HCT116 (cell line): ENCODE results near the gene GALK1. TPM values are rescaled to one million over a fixed set of nuclear protein-coding genes. Genes with fewer than 3 reads are reported as not detected.

Source experiments
- ATAC-seq: fragments of 200-7000 bp; cut with Tn5 transposase; 2 replicates; pipeline ENCODE4 v1.9.1; 2020; ENCODE audit warnings: mild to moderate bottlenecking, moderate library complexity
- BruUV-seq: library from RNA; stranded (reverse); fragments of 400-500 nt; replicated peaks from 2 replicates; lab custom pipeline; 2021; lab: Mats Ljungman, UMichigan
- CTCF ChIA-PET: fragments of 300-600 bp; sonication (Branson Sonifier 250); formaldehyde crosslinking; loops from one replicate; lab custom pipeline; 2021; ENCODE audit warnings: antibody characterized with exemption; lab: Charles Lee
- POLR2A ChIA-PET: fragments of 300-600, 350-600 bp; sonication (Branson Sonifier 250); formaldehyde crosslinking; loops from one replicate; lab custom pipeline; 2021; ENCODE audit warnings: antibody characterized with exemption; lab: Charles Lee
- RAD21 ChIA-PET, 2 experiments: fragments of 300-600 bp; sonication (Branson Sonifier 250); formaldehyde crosslinking; loops; one replicate each; lab custom pipeline; 2023; ENCODE audit warnings: low total read pairs in 2 of 2; ENCODE audit not compliant: uncharacterized antibody in 2 of 2, unreplicated experiment in 2 of 2, low non-redundant PET in 1 of 2; lab: Charles Lee
- DNase-seq: peaks from one replicate; pipeline ENCODE4 v3.0.0-alpha.2; 2010; ENCODE audit warnings: low read depth, low spot score
- H2AFZ ChIP-seq: fragments of 200-600 bp; shearing (Covaris generic), sonication (generic); 2 replicates; pipeline ENCODE4 v1.6.1; 2017; ENCODE audit warnings: low read depth, mixed run types, mixed read lengths, antibody characterized with exemption, low read length; ENCODE audit not compliant: poor library complexity, severe bottlenecking
- H3K27ac ChIP-seq: 2 replicates; pipeline ENCODE4 v1.5.1; 2012; ENCODE audit warnings: low read depth, low read length
- H3K27me3 ChIP-seq: fragments of 200-600 bp; sonication (generic); 2 replicates; pipeline ENCODE4 v1.6.1; 2016; ENCODE audit warnings: mixed run types, low read length, mixed read lengths; ENCODE audit not compliant: insufficient read depth
- H3K36me3 ChIP-seq, 2 experiments: fragments of 200-500 bp in 1 of 2; fragments of 200-600 bp in 1 of 2; sonication (Bioruptor generic) in 1 of 2; sonication (generic) in 1 of 2; 2 replicates each; pipeline versions ENCODE4 v1.5.1 to v1.6.1; 2014 to 2016; ENCODE audit warnings: low read length in 2 of 2, inconsistent platforms in 1 of 2, mixed read lengths in 1 of 2, mixed run types in 1 of 2; ENCODE audit not compliant: insufficient read depth in 2 of 2, control insufficient read depth in 1 of 2
- H3K4me1 ChIP-seq, 2 experiments: fragments of 200-600 bp in 1 of 2; sonication (generic) in 1 of 2; 2 replicates each; pipeline versions ENCODE4 v1.5.1 to v1.6.1; 2012 to 2017; ENCODE audit warnings: low read length in 2 of 2, inconsistent platforms in 1 of 2, mild to moderate bottlenecking in 1 of 2, mixed read lengths in 1 of 2, mixed run types in 1 of 2, moderate library complexity in 1 of 2; ENCODE audit not compliant: insufficient read depth in 2 of 2, control insufficient read depth in 1 of 2
- H3K4me2 ChIP-seq: fragments of 200-600 bp; sonication (generic); 2 replicates; pipeline ENCODE4 v1.6.1; 2017; ENCODE audit warnings: mixed run types, low read length, mixed read lengths
- H3K4me3 ChIP-seq, 2 experiments: fragments of 200-600 bp in 1 of 2; sonication (generic) in 1 of 2; replicated peaks in 1 of 2; 2 replicates each; pipeline ENCODE4 v1.5.1; 2011 to 2016; ENCODE audit warnings: low read length in 2 of 2, control low read depth in 1 of 2, low read depth in 1 of 2, mild to moderate bottlenecking in 1 of 2, mixed read lengths in 1 of 2, mixed run types in 1 of 2
- H3K79me2 ChIP-seq: fragments of 200-600 bp; sonication (generic); 2 replicates; pipeline ENCODE4 v1.6.1; 2017; ENCODE audit warnings: mild to moderate bottlenecking, mixed run types, low read length, moderate library complexity, mixed read lengths; ENCODE audit not compliant: insufficient read depth
- H3K9ac ChIP-seq: fragments of 200-600 bp; sonication (generic); 2 replicates; pipeline ENCODE4 v1.6.1; 2016; ENCODE audit warnings: low read length, mixed read lengths
- H3K9me2 ChIP-seq: fragments of 200-600 bp; sonication (generic), shearing (Covaris generic); 2 replicates; pipeline ENCODE4 v1.6.1; 2017; ENCODE audit warnings: mixed run types, mild to moderate bottlenecking, moderate library complexity; ENCODE audit not compliant: insufficient read depth
- H3K9me3 ChIP-seq, 2 experiments: fragments of 200-500 bp in 1 of 2; fragments of 200-600 bp in 1 of 2; sonication (Bioruptor generic) in 1 of 2; sonication (generic) in 1 of 2; 2 replicates each; pipeline ENCODE4 v1.6.1; 2014 to 2017; ENCODE audit warnings: low read length in 2 of 2, mixed read lengths in 2 of 2, inconsistent platforms in 1 of 2, low read depth in 1 of 2, mild to moderate bottlenecking in 1 of 2, mixed run types in 1 of 2, moderate library complexity in 1 of 2; ENCODE audit not compliant: control insufficient read depth in 1 of 2, insufficient read depth in 1 of 2
- H4K20me1 ChIP-seq: fragments of 200-600 bp; sonication (generic), shearing (Covaris generic); 2 replicates; pipeline ENCODE4 v1.6.1; 2017; ENCODE audit warnings: mixed run types, mild to moderate bottlenecking, moderate library complexity; ENCODE audit not compliant: insufficient read depth
- EGR1 ChIP-seq: IDR thresholded peaks from 2 replicates; pipeline ENCODE4 v1.6.1; 2012; ENCODE audit warnings: low read depth
- ELF1 ChIP-seq: IDR thresholded peaks from 2 replicates; pipeline ENCODE4 v1.6.1; 2012; ENCODE audit warnings: low read depth, borderline replicate concordance
- JUND ChIP-seq: IDR thresholded peaks from 2 replicates; pipeline ENCODE4 v1.6.1; 2012
- MAX ChIP-seq: IDR thresholded peaks from 2 replicates; pipeline ENCODE4 v1.6.1; 2012
- POLR2A ChIP-seq: IDR thresholded peaks from 2 replicates; pipeline ENCODE4 v1.7.0; 2011; ENCODE audit warnings: borderline replicate concordance; ENCODE audit not compliant: insufficient read depth, insufficient read length; ENCODE audit errors: extremely low read depth
- POLR2AphosphoS5 ChIP-seq: IDR thresholded peaks from 2 replicates; pipeline ENCODE4 v1.6.1; 2011; ENCODE audit warnings: mild to moderate bottlenecking, low read depth, low read length, moderate library complexity
- SIN3A ChIP-seq: IDR thresholded peaks from 2 replicates; pipeline ENCODE4 v1.6.1; 2012; ENCODE audit warnings: low read depth
- ZFX ChIP-seq: fragments of 450-650 bp; IDR thresholded peaks from 2 replicates; pipeline ENCODE4 v1.6.1; 2017
- intact Hi-C: fragments of 100-400 bp; cut with micrococcal nuclease; formaldehyde crosslinking; loops from 2 replicates; pipeline ENCODE4 v1.10.0; 2022
- total RNA-seq: library from RNA; stranded (reverse); gene quantifications from one replicate; pipeline ENCODE4 v1.2.1, GENCODE V29; 2021; ENCODE audit not compliant: unreplicated experiment

Gene GALK1
- total RNA-seq, 1 experiment from 2014 or later: 57.8 TPM

DNA sequence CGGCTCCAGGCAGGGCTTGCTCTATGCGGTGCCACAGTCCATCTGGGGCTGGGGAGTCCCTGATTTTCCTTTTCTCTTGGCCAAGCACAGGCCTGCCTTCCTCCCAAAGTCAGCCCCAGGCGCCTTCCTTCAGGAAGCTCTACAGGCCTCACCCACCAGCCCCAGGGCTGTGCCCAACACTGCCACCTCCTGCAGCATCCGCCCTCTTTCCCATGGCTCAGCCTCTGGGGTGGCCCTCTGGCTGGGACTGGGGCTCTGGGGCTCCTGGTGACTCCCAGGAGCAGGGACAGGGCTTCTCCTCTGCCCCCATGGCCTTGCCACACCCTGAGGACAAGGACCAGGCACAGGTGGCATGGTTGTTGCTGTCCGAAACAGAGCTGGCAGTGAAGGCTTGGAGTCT, 42.9 kb downstream of the GALK1 start (continued):
- no peak for TF ChIP-seq MAX
- no peak for TF ChIP-seq EGR1
- TF ChIP-seq, all 23 proteins: peak for 3

DNA sequence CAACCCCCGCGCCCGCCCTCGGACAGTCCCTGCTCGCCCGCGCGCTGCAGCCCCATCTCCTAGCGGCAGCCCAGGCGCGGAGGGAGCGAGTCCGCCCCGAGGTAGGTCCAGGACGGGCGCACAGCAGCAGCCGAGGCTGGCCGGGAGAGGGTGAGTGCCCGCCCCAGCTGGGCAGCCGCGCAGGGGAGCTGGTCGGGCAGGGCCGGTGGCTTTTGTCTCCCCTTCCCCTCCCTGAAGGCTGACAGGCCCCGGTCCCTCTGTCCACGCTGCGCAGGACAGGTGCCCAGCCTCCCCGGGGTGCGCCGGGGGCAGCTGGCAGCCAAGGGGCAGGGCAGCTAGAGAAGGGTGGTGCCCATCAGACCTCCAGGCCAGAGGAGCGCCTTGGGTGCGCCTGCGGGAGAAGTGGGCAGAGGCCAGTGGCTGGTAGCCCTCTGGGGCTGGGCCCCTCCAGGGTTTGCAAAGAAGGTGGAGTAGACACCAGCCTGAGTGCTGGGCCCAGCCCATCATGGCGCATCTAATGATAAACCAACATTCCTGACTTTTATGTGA, 43.5 kb downstream of the GALK1 start:
- RAD21 ChIA-PET: interaction anchor here (0.9 to 1.7 kb wide), 5 partner anchors 14 to 38 kb away, joined by 3 to 5 read pairs (median 4); no protein-coding TSS in a partner anchor
- intact Hi-C loops: loop anchor here (2.0 kb wide), 2 partner anchors 15 to 47 kb away; no protein-coding TSS in a partner anchor
- Histone ChIP-seq H2AFZ (no peak overlapping the region), H4K20me1 (no peaks in the 10 kb centered on the region), H3K4me3 (peak overlapping the region; percentile 87 to 95), H3K9me2 (no peaks in the 10 kb centered on the region), H3K4me2 (peak overlapping the region; percentile 91), H3K27me3 (no peaks in the 10 kb centered on the region), H3K9ac (peak overlapping the region; percentile 86), H3K79me2 (peaks cover 47% of the 10 kb centered on the region), H3K27ac (peak overlapping the region; percentile 94), H3K9me3 (no peaks in the 10 kb centered on the region), H3K36me3 (peaks cover 11 to 20% of the 10 kb centered on the region in 2 experiments), H3K4me1 (peaks cover 27 to 43% of the 10 kb centered on the region in 2 experiments)
- TF ChIP-seq POLR2AphosphoS5 (peak; percentile 77), POLR2A (peak; percentile 27), ZFX (peak; percentile 65; the same call in 1 of the 2 replicates), ELF1 (no peak), SIN3A (peak; percentile 37; the same call in 1 of the 2 replicates), JUND (no peak)
- peak; percentile 35 for ATAC-seq
- BruUV-seq: TSS peak; percentile 50
- POLR2A ChIA-PET: interaction anchor here (0.6 to 3.8 kb wide), 13 partner anchors 8 to 59 kb away, joined by 3 to 45 read pairs (median 5); no protein-coding TSS in a partner anchor
- no peak for DNase-seq
- CTCF ChIA-PET: interaction anchor here (0.7 to 2.4 kb wide), 15 partner anchors 9 to 120 kb away, joined by 3 to 26 read pairs (median 5); partner anchors contain the start of gene SMIM5
